HG03139 (cell line): ENCODE measurements around the gene P2RY1.
A peak's percentile ranks its signal among the peaks of the same experiment; 100 is the strongest.

Source experiments
- ATAC-seq: cut with Tn5 transposase; IDR thresholded peaks from one replicate; pipeline ENCODE4 v1.9.1; 2021; ENCODE audit not compliant: unreplicated experiment

P2RY1 gene, protein sequence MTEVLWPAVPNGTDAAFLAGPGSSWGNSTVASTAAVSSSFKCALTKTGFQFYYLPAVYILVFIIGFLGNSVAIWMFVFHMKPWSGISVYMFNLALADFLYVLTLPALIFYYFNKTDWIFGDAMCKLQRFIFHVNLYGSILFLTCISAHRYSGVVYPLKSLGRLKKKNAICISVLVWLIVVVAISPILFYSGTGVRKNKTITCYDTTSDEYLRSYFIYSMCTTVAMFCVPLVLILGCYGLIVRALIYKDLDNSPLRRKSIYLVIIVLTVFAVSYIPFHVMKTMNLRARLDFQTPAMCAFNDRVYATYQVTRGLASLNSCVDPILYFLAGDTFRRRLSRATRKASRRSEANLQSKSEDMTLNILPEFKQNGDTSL

DNA sequence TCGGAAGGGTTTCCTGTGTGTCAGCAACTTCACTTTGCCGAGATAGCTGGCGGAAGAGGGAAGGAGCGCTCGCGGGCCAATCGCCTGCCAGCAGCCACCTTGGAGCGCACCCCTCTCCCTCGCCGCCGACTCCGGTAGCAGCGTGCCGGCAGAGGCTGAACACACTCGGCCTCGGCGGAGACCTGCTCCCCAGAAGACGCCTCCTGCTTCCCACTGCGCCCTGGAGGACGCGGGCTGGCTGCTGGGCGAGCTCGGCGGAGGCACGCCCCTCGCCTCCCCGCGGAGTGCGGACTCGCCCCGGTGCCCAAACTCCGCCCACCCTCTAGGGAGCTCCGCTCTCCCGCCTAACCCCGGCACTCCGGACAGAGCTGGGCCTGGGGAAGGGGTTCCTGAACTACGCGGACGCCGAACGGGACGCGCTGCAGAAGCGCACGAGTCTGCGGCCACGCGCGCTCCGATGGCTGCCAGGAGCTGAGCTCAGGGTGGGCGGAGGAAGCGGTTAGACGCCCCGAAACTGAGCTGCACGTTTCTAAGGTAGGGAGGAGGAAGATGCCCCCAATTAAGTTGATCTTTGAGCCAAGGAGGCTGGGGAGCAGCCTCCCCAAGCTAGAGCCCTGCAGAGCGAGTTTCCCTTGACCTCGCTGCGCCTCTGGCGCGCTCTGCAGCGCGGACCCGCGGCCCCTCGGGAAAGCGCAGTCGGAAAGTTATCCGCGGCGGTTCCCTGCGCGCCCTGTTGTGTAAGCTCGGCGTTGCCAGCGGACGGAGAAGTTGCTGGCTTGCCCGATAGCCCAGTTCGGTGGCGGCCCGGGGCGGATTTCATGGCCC is at the start of gene P2RY1:
TSS of gene P2RY1 (plus strand) at position 356 of the 825 bp plus-strand sequence. CDS start 652 bp downstream, outside the sequence.
- ATAC-seq = peak; percentile 78

- no peak for ATAC-seq
Measured at GRCh38 chr3:152786977-152787681, 47.8 kb upstream of the P2RY1 start.

DNA sequence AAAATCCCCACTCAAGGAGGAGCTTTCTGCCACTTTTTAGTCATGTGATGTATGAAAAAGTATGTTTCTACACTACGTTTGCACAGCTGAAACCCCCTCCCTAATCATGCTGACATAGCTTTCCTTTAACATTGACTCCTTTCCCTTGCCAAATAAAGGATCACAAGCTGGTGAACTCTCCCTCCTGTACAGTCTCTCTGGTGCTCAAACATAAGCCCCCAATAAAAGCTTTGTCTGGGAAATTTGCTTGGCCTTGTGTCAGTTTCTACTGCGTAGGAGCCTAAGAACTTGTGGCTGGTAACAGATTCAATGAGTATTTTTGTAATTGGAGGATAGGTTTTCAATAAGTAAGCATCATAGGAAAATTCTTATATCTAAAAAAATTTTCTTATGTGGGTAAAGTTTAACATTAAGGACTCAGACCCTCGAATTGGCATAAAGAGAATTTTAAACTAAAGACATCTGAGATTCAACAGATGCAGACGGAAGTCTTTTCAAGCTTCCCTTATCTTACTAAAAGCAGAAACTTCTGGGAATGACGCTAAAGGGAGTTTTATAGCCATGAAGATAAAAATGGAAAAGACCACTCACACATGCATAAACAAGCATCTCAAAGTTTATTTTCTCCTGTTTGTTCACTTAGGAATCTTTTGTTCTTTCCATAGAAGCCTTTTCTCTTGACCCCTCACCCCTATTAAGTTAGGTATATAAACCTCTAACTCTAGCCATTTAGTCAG is 44.1 kb upstream of the P2RY1 start:
- no peak for ATAC-seq

DNA sequence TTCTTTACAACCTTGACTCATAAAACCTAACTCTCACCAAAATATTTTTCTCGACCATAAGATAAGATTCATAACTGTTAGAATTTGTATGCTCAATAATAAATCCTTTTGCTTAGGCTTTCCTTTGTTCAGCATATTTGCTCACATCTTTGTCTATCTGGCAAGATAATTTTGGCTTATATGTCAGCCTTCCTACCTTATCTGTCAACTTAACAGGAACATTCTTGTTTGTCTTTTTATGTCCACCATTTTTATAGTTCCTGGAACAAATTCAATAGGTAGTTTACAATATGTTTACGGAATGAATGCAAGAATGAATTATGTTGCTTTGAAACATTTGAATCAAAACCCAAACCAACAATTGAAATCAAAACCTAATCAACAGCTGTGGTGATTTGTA is 41.0 kb upstream of the P2RY1 start:
- no peak for ATAC-seq

DNA sequence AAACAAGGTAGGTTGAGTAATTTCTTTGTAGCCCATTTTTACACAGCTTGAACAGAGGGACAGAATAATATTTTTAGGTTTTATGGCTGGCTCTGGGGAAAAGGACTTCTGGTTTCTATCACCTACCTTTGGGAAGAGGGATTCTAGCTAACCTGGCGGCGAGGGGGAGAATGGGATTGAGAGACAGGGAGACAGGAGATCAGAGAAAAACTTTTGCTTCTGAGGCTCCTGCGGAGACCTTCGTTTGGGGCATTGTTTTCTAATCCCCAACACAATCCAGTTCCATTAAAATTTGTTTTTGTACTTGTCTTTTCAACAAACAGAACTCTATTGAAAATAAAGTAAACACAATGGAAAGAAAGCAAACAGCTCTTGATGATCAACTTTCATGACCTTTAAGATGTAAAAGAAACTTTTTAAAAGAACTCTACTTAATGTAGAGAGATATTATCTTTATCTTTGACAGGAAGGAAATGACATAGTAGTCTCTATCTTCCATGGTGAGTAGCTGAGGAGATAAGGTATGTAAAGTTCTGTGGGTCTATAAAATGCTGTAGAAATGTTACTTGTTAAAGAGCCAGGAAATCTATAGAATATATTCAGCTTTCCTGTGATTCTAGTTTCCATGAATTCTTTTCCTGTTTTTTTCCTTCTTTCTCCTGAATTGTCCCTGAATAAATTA is 37.0 kb upstream of the P2RY1 start:
- ATAC-seq = no peak

DNA sequence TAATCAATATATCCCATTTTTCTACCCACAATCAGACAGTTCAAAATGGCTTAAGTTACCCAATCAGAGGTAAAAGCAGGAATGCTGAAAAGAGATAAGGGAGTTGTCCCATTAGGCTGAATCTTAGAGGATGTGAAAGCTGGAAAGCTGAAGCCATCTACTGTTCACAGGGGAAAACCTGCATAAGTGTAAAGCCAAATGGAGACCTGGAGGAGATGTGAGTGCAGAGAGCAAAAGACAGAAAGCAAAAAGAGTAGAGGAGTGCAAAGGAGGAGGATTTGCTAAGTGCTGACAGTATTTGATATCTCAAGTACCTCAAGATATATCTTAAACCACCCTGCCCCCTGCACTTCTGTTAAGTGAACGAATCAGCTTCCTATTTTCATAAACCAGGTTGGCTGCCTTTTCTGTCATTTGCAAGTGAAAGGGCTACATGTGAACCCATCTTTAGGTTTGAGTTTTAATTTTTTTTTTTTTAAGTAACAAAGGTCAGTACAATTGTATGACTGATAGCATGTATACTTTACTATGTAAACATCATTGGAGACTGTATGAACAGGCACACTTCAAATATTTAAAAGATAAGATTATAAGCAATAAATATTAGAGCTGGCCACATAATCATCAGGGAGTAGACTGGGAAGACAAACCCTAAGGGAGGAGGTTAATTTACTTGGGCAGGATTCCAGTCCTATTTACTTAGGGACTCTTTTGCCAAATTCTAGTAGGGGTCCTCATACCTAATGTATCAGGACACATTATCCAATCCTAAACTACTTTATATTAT is 22.8 kb upstream of the P2RY1 start:
- no peak for ATAC-seq

DNA sequence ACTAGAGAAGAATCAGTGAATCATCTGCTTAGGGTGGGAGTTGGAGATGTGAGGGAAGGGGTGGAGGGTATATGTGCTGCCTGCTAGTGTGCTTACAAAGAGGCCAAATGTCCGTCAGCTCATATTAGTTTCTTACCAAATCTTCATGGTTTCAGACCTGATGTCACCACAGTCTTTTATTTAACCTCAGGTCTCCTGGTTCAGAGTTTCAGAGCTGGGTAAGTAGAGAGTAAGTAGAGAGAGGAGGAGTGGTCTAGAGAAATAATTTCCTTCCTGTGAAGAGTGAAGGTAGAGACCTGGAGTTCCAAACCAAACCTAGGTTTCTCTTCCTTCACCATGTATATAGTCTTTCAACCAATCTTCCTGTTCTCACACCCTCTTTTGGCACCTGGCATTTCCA is 17.5 kb upstream of the P2RY1 start:
- ATAC-seq = no peak

DNA sequence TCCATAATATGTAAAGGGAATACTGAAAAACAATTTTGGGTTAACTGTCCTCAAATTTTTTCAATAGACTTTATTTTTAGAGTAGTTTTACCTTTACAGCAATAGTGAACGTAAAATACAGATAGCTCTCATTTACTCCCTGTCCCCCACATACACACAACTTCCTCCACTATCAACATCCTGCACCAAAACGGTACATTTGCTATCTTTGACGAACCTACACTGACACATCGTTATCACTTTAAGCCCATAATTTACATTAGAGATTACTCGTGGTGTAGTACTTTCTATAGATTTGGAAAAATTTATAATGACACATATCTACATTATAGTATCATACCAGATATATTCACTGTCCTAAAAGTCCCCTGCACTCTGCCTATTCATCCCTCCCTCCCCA is 16.9 kb upstream of the P2RY1 start:
- no peak for ATAC-seq

DNA sequence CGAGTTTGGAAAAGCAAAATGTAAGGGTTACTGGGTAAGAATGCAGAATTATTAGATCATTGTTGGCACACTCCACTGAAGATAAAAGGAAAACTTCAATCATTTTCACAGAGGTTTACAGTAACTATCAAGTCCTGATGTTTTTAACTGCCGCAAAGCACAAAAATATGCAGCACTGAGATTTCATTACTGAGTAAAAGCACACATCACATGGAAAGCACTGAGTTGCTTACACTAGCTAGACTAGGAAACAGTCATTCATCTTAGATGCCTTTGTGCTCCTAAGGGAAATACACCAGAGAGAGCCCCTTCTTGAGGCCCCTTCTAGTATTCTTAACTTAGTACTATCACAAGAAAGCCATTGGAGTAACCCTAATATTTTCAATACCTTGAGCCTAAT is 11.8 kb upstream of the P2RY1 start:
- ATAC-seq = no peak

- ATAC-seq = no peak
Measured at GRCh38 chr3:152823781-152824180, 11.2 kb upstream of the P2RY1 start.

- no peak for ATAC-seq
Measured at GRCh38 chr3:152825566-152825965, 9.4 kb upstream of the P2RY1 start.

- no peak for ATAC-seq
Measured at GRCh38 chr3:152826476-152826875, 8.5 kb upstream of the P2RY1 start.

DNA sequence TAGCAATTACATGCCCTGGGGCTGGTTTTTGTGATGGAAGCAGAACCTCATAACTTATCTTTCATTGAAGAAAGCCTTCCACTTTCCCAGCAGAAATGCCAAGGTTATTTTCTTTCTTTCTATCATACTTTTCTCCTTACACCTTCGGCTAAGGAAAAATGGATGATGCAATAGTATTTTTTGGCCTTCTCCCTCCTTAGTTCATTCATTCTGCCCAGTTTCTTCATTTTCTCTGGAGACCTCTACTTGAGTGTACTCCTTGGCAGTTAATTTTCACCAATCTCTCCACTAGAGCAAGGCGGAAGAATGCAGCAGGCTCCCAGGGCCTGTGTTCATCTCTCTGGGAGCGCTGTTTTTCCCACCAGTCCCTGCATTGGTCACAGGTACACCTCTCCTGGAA is 7.6 kb upstream of the P2RY1 start:
- no peak for ATAC-seq

- ATAC-seq = no peak
Measured at GRCh38 chr3:152828075-152828840, 6.7 kb upstream of the P2RY1 start.

DNA sequence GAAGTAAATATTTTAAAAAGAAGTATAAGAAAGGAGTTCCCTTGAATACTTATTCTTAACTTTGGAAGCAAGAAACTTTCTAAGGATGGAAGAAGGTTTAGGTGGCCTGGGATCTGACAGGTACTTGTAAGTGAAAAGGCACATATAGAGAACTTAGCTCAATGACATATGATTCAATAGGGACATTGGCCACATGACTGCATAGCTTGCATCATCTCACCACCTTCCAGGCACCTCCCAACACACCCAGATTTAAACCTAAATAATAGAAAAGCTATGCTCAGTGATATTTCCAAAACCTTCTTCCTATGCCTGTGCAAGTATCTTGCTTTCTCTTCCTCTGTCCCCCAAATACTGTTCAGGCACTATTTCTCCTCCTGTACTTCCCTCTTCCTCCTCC is 4.7 kb upstream of the P2RY1 start:
- ATAC-seq = no peak

GRCh38 chr3:152832046-152832445 is 2.9 kb upstream of the P2RY1 start:
- no peak for ATAC-seq

GRCh38 chr3:152833089-152833488 is 1.8 kb upstream of the P2RY1 start:
- no peak for ATAC-seq

DNA sequence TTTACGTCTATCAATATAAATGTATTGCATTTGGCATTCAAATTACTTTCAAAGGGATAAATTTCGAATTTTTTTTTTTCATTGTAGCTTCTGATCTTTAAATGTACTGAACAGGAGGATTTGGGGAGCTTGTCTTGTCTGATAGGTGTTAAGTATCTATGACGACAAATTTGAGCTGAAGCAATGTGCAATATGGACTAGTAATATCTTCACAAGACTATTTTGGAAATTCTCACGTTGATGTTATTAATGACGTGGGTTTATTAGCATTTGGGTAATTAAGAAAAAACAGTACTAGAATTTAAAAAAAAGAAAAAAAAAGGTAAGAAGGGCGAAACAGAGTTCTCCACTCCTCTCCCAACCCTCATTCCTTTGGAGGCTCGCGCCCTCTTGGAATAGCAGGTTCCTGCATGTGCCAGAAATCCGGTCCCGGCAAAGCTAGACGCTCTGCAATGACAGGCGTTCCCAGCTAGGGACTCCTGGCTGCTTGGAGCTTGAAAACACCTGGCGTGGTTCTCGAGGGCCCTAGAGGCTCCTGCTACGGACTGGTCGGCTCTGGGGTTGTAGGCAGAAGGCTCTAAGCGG is 648 bp upstream of the P2RY1 start:
- no peak for ATAC-seq
